ENCODE data around the gene ARHGAP26. TPM values are rescaled to one million over a fixed set of nuclear protein-coding genes. Genes with fewer than 3 reads are reported as not detected.

The ARHGAP26 gene
- total RNA-seq, 1 experiment from 2014 or later, result 34.5 TPM

DNA sequence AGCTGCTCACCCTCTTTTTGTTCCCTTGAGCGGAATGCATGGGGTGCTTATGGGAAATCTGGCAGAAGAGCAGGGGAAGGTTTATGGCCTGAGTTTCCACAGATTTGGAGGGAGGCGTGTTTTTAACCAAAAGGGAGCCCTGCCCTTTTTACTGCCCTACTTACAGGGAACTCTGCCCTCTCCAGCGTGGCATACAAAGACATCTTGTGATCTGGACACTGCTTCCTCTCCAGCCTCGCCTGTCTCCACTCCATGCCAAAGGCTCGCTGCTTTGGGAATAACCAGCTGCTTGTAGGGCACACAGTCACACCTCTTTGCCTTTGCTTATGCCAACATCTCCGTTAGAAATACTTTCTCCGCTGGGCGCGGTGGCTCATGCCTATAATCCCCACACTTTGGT, 314.2 kb downstream of the ARHGAP26 start:
- Histone ChIP-seq H3K4me2 (ENCODE audit: low read length) (no peak overlapping the region), H3K79me2 (ENCODE audit: insufficient read depth, low read length) (no peaks in the 10 kb centered on the region), H4K20me1 (ENCODE audit: insufficient read depth) (no peaks in the 10 kb centered on the region), H3K27ac (ENCODE audit: low read depth, low read length) (no peak overlapping the region), H3K9me2 (ENCODE audit: insufficient read depth) (no peaks in the 10 kb centered on the region), H3K9ac (ENCODE audit: low read length) (no peak overlapping the region), H3K4me3 (replicated peaks in 1 of 2; ENCODE audit: low read depth in 1 of 2, low read length in 2 of 2) (no peak overlapping the region), H3K36me3 (ENCODE audit: control insufficient read depth in 1 of 2, insufficient read depth in 2 of 2, low read length in 2 of 2) (no peaks in the 10 kb centered on the region), H2AFZ (ENCODE audit: low read depth, low read length, poor library complexity, severe bottlenecking) (no peak overlapping the region), H3K27me3 (ENCODE audit: insufficient read depth, low read length) (no peaks in the 10 kb centered on the region), H3K4me1 (ENCODE audit: control insufficient read depth in 1 of 2, insufficient read depth in 2 of 2, low read length in 2 of 2) (peaks cover 13 to 30% of the 10 kb centered on the region in 2 experiments), H3K9me3 (ENCODE audit: control insufficient read depth in 1 of 2, insufficient read depth in 1 of 2, low read depth in 1 of 2, low read length in 2 of 2) (no peaks in the 10 kb centered on the region)
- ATAC-seq (no peak), DNase-seq (ENCODE audit: low read depth, low spot score) (no peak)
- intact Hi-C loops (cut with micrococcal nuclease), result no loop called here
- BruUV-seq (replicated peaks), result no TSS peak
- CTCF ChIA-PET, result no interaction called here
- no peak for TF ChIP-seq SRF (IDR thresholded peaks at IDR 0.05; ENCODE audit: low read depth)
- no peak for TF ChIP-seq ELF1 (IDR thresholded peaks at IDR 0.05; ENCODE audit: borderline replicate concordance, low read depth)
- no peak for TF ChIP-seq YY1 (IDR thresholded peaks at IDR 0.05; ENCODE audit: extremely low read depth, insufficient replicate concordance, low read depth, low read length)
- no peak for TF ChIP-seq CEBPB (IDR thresholded peaks at IDR 0.05; ENCODE audit: low read depth)
- no peak for TF ChIP-seq FOSL1 (IDR thresholded peaks at IDR 0.05; ENCODE audit: low read depth)
- TF ChIP-seq, protein P1, sequence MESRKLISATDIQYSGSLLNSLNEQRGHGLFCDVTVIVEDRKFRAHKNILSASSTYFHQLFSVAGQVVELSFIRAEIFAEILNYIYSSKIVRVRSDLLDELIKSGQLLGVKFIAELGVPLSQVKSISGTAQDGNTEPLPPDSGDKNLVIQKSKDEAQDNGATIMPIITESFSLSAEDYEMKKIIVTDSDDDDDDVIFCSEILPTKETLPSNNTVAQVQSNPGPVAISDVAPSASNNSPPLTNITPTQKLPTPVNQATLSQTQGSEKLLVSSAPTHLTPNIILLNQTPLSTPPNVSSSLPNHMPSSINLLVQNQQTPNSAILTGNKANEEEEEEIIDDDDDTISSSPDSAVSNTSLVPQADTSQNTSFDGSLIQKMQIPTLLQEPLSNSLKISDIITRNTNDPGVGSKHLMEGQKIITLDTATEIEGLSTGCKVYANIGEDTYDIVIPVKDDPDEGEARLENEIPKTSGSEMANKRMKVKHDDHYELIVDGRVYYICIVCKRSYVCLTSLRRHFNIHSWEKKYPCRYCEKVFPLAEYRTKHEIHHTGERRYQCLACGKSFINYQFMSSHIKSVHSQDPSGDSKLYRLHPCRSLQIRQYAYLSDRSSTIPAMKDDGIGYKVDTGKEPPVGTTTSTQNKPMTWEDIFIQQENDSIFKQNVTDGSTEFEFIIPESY (IDR thresholded peaks at IDR 0.05; ENCODE audit: extremely low read depth, insufficient replicate concordance, low read length), result no peak
- no peak for TF ChIP-seq POLR2AphosphoS5 (IDR thresholded peaks at IDR 0.05; ENCODE audit: low read depth, low read length)
- TF ChIP-seq EZH2 (IDR thresholded peaks at IDR 0.05), result no peak
- TF ChIP-seq ZFX (IDR thresholded peaks at IDR 0.05), result no peak
- TF ChIP-seq TCF7L2 (IDR thresholded peaks at IDR 0.05; ENCODE audit: borderline replicate concordance, extremely low read depth, insufficient read depth, insufficient read length), result no peak
- TF ChIP-seq, protein P2, sequence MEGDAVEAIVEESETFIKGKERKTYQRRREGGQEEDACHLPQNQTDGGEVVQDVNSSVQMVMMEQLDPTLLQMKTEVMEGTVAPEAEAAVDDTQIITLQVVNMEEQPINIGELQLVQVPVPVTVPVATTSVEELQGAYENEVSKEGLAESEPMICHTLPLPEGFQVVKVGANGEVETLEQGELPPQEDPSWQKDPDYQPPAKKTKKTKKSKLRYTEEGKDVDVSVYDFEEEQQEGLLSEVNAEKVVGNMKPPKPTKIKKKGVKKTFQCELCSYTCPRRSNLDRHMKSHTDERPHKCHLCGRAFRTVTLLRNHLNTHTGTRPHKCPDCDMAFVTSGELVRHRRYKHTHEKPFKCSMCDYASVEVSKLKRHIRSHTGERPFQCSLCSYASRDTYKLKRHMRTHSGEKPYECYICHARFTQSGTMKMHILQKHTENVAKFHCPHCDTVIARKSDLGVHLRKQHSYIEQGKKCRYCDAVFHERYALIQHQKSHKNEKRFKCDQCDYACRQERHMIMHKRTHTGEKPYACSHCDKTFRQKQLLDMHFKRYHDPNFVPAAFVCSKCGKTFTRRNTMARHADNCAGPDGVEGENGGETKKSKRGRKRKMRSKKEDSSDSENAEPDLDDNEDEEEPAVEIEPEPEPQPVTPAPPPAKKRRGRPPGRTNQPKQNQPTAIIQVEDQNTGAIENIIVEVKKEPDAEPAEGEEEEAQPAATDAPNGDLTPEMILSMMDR (IDR thresholded peaks at IDR 0.05 in 2 of 3, conservative IDR thresholded peaks at IDR 0.05 in 1 of 3; ENCODE audit: borderline replicate concordance in 1 of 3, insufficient read depth in 1 of 3, low read depth in 2 of 3, low read length in 2 of 3), result no peak
- TF ChIP-seq, protein P3, sequence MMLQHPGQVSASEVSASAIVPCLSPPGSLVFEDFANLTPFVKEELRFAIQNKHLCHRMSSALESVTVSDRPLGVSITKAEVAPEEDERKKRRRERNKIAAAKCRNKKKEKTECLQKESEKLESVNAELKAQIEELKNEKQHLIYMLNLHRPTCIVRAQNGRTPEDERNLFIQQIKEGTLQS (IDR thresholded peaks at IDR 0.05), result no peak
- no peak for TF ChIP-seq EGR1 (IDR thresholded peaks at IDR 0.05; ENCODE audit: low read depth)
- POLR2A ChIA-PET, result no interaction called here
- RAD21 ChIA-PET (ENCODE audit: low non-redundant PET in 1 of 2, low total read pairs in 2 of 2, uncharacterized antibody in 2 of 2, unreplicated experiment in 2 of 2), result no interaction called here
